Testis (tissue), 3 donors: ENCODE results near the gene PAF1. TPM values are rescaled to one million over a fixed set of nuclear protein-coding genes. Genes with fewer than 3 reads are reported as not detected.

ENCODE experiments used
- DNase-seq: peaks from one replicate; pipeline ENCODE4 v3.0.0-alpha.2; 2019
- H3K27ac ChIP-seq, 2 donors: fragments of 200-600 bp; sonication (generic); one replicate each; pipeline ENCODE4 v1.5.1; 2019
- H3K27me3 ChIP-seq: fragments of 200-600 bp; sonication (generic); one replicate; pipeline ENCODE4 v1.5.1; 2019
- H3K36me3 ChIP-seq: fragments of 200-600 bp; sonication (generic); one replicate; pipeline ENCODE4 v1.5.1; 2017; ENCODE audit warnings: low read depth; ENCODE audit errors: missing control alignments
- H3K4me1 ChIP-seq: fragments of 200-600 bp; sonication (generic); one replicate; pipeline ENCODE4 v1.5.1; 2019
- H3K4me3 ChIP-seq, 2 donors: fragments of 200-600 bp; sonication (generic); one replicate each; pipeline ENCODE4 v1.5.1; 2017 to 2019
- H3K9me3 ChIP-seq: fragments of 200-600 bp; sonication (generic); one replicate; pipeline ENCODE4 v1.5.1; 2017
- CTCF ChIP-seq, 3 experiments: fragments of 450-650 bp in 2 of 3; fragments of 200-600 bp in 1 of 3; sonication (generic) in 1 of 3; IDR thresholded peaks; one replicate each; pipeline ENCODE4 v1.5.1; 2016 to 2019; ENCODE audit warnings: antibody characterized with exemption in 3 of 3, mild to moderate bottlenecking in 2 of 3, moderate library complexity in 1 of 3
- POLR2A ChIP-seq: fragments of 450-650 bp; IDR thresholded peaks from one replicate; pipeline ENCODE4 v1.6.1; 2017; ENCODE audit warnings: antibody characterized with exemption, mild to moderate bottlenecking, moderate library complexity
- WGBS, 2 donors: methylation state at CpG; one replicate each; pipeline ENCODE4 v1.1.5; 2018; 5-methylcytosine and 5-hydroxymethylcytosine counted together
- intact Hi-C: fragments of 100-400 bp; cut with DNase I; formaldehyde crosslinking; loops from one replicate; pipeline ENCODE4 v1.15.1; 2023; ENCODE audit warnings: low total_unique reads
- polyA plus RNA-seq: library from polyadenylated mRNA; stranded (reverse); fragments of 350-450 nt; fragmentation: Illumina TruSeq; extraction: RNeasy Lipid Tissue Mini Kit (QIAGEN cat#74804); gene quantifications from one replicate; pipeline ENCODE4 v1.2.3, GENCODE V29; 2014; ENCODE audit warnings: low read depth, low replicate concordance; ENCODE audit not compliant: insufficient read depth
- total RNA-seq, 2 donors: library from RNA; depleted of rRNA; stranded (reverse); fragments of >200 nt; gene quantifications; one replicate each; pipeline ENCODE4 v1.2.3, GENCODE V29; 2016

PAF1 gene
- total and polyA plus RNA-seq, 3 donors from 2014 or later: 70.7 to 154 (median 74.6) TPM

GRCh38 chr19:39399668-39400050 is 8.8 kb upstream of the PAF1 start:
- 91 to 96% methylated on average over 4 of the region's 4 CpGs for WGBS, 2 donors
- no peaks in the 10 kb centered on the region for H3K27me3 ChIP-seq
- no peak for DNase-seq
- H3K27ac ChIP-seq: peak overlapping the region in 1 of 2 donors; percentile 75
- no peak overlapping the region for H3K4me3 ChIP-seq
- peaks cover 34% of the 10 kb centered on the region for H3K4me1 ChIP-seq
- no peaks in the 10 kb centered on the region for H3K9me3 ChIP-seq
- no peaks in the 10 kb centered on the region for H3K36me3 ChIP-seq
- no peak for TF ChIP-seq CTCF (IDR thresholded peaks at IDR 0.05)
- TF ChIP-seq POLR2A: no peak
- intact Hi-C loops: no loop called here

GRCh38 chr19:39398297-39398864 is 7.5 kb upstream of the PAF1 start:
- DNase-seq: peak; percentile 62
- H3K27me3 ChIP-seq: no peaks in the 10 kb centered on the region
- intact Hi-C loops: no loop called here
- 78 to 81% methylated on average over 5 to 11 of the region's 11 CpGs for WGBS, 2 donors
- no peaks in the 10 kb centered on the region for H3K36me3 ChIP-seq
- H3K4me3 ChIP-seq: no peak overlapping the region
- peaks cover 29% of the 10 kb centered on the region for H3K4me1 ChIP-seq
- H3K27ac ChIP-seq: peak overlapping the region; percentile 75 to 90
- no peak for TF ChIP-seq CTCF (IDR thresholded peaks at IDR 0.05)
- no peak for TF ChIP-seq POLR2A
- no peaks in the 10 kb centered on the region for H3K9me3 ChIP-seq

- Histone ChIP-seq H3K27me3 (no peaks in the 10 kb centered on the region), H3K27ac (peak overlapping the region; percentile 75 to 90), H3K36me3 (no peaks in the 10 kb centered on the region), H3K4me1 (peaks cover 22% of the 10 kb centered on the region), H3K4me3 (no peak overlapping the region), H3K9me3 (no peaks in the 10 kb centered on the region)
- DNase-seq: peak; percentile 91
- 22 to 36% methylated on average over 10 to 17 of the region's 17 CpGs for WGBS, 2 donors
- no peak for TF ChIP-seq POLR2A
- peak; percentile 93 to 97 (median 95) for TF ChIP-seq CTCF (IDR thresholded peaks at IDR 0.05)
- intact Hi-C loops: no loop called here
Measured at GRCh38 chr19:39397360-39398296, 6.7 kb upstream of the PAF1 start.

- DNase-seq: peak; percentile 86
- no peaks in the 10 kb centered on the region for H3K27me3 ChIP-seq
- peak overlapping the region; percentile 99 to 100 for H3K27ac ChIP-seq
- TF ChIP-seq CTCF (IDR thresholded peaks at IDR 0.05) (no peak), POLR2A (no peak)
- intact Hi-C loops: no loop called here
- no peaks in the 10 kb centered on the region for H3K36me3 ChIP-seq
- 0 to 2% methylated on average over 10 of the region's 10 CpGs for WGBS, 2 donors
- H3K4me1 ChIP-seq: peaks cover 21% of the 10 kb centered on the region
- no peaks in the 10 kb centered on the region for H3K9me3 ChIP-seq
- peak overlapping the region; percentile 89 to 91 for H3K4me3 ChIP-seq
Measured at GRCh38 chr19:39390451-39390750, 505 bp downstream of the PAF1 start.
